ENCODE measurements around the gene PARD3.
"Not testable (repeated sequence)": the region's sequence is repeated elsewhere in the genome, so short reads cannot be mapped to it uniquely, and the experiment has no call there.

DNA sequence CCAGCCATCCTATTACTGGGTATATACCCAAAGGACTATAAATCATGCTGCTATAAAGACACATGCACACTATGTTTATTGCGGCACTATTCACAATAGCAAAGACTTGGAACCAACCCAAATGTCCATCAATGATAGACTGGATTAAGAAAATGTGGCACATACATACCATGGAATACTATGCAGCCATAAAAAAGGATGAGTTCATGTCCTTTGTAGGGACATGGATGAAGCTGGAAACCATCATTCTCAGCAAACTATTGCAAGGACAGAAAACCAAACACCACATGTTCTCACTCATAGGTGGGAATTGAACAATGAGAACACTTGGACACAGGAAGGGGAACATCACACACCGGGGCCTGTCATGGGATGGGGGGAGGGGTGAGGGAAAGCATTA is 546.7 kb downstream of the PARD3 start:
- TF ChIP-seq, protein P1, sequence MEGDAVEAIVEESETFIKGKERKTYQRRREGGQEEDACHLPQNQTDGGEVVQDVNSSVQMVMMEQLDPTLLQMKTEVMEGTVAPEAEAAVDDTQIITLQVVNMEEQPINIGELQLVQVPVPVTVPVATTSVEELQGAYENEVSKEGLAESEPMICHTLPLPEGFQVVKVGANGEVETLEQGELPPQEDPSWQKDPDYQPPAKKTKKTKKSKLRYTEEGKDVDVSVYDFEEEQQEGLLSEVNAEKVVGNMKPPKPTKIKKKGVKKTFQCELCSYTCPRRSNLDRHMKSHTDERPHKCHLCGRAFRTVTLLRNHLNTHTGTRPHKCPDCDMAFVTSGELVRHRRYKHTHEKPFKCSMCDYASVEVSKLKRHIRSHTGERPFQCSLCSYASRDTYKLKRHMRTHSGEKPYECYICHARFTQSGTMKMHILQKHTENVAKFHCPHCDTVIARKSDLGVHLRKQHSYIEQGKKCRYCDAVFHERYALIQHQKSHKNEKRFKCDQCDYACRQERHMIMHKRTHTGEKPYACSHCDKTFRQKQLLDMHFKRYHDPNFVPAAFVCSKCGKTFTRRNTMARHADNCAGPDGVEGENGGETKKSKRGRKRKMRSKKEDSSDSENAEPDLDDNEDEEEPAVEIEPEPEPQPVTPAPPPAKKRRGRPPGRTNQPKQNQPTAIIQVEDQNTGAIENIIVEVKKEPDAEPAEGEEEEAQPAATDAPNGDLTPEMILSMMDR (IDR thresholded peaks at IDR 0.05): not testable (repeated sequence)
- TF ChIP-seq POLR2A (IDR thresholded peaks at IDR 0.05); EP300 (IDR thresholded peaks at IDR 0.05; ENCODE audit: low read depth); POLR2AphosphoS5 (IDR thresholded peaks at IDR 0.05): not testable (repeated sequence)
